HepG2 (cell line): ENCODE results near the gene U2AF1L4. TPM values are rescaled to one million over a fixed set of nuclear protein-coding genes. Genes with fewer than 3 reads are reported as not detected.

Experiments
- AGO1 ChIP-seq: fragments of 200-400 bp; formaldehyde crosslinking; IDR thresholded peaks from 2 replicates; pipeline ENCODE4 v1.6.1; 2017; ENCODE audit warnings: mild to moderate bottlenecking, low read depth, low read length, moderate library complexity; ENCODE audit not compliant: poor library complexity, severe bottlenecking
- ATRX ChIP-seq: sonication (generic); formaldehyde crosslinking; IDR thresholded peaks from 2 replicates; pipeline ENCODE4 v1.4.0; 2020; ENCODE audit warnings: missing genetic modification reagents, borderline replicate concordance
- DNMT3B ChIP-seq: conservative IDR thresholded peaks from 2 replicates; pipeline ENCODE4 v1.6.1; 2016; ENCODE audit warnings: missing biosample characterization, control low read depth
- HNF4A ChIP-seq: sonication (generic); formaldehyde crosslinking; IDR thresholded peaks from 2 replicates; pipeline ENCODE4 v1.4.0; 2020; ENCODE audit warnings: missing genetic modification reagents
- NFKBIZ ChIP-seq: IDR thresholded peaks from 2 replicates; pipeline ENCODE4 v1.6.1; 2018; ENCODE audit warnings: missing genetic modification reagents, missing compliant biosample characterization
- RAD21 ChIP-seq: fragments of 450-650 bp; formaldehyde crosslinking; IDR thresholded peaks from 2 replicates; pipeline ENCODE4 v1.5.0; 2020; ENCODE audit warnings: mild to moderate bottlenecking
- RBFOX2 ChIP-seq: fragments of 200-400 bp; formaldehyde crosslinking; IDR thresholded peaks from 2 replicates; pipeline ENCODE4 v1.6.1; 2017; ENCODE audit warnings: low read depth, mild to moderate bottlenecking, low read length
- SRSF9 ChIP-seq: fragments of 200-400 bp; formaldehyde crosslinking; IDR thresholded peaks from 2 replicates; pipeline ENCODE4 v1.6.1; 2018; ENCODE audit warnings: borderline replicate concordance, mild to moderate bottlenecking, low read depth, low read length; ENCODE audit not compliant: insufficient read depth, poor library complexity, severe bottlenecking
- ZBTB8A ChIP-seq: sonication (generic); formaldehyde crosslinking; IDR thresholded peaks from 2 replicates; pipeline ENCODE4 v1.4.0; 2020; ENCODE audit warnings: mild to moderate bottlenecking, low read depth, missing genetic modification reagents, borderline replicate concordance
- ZEB1 ChIP-seq: IDR thresholded peaks from 2 replicates; pipeline ENCODE4 v1.6.1; 2012; ENCODE audit warnings: mild to moderate bottlenecking, low read depth, inconsistent platforms; ENCODE audit not compliant: insufficient replicate concordance
- polyA plus RNA-seq, 8 experiments: library from polyadenylated mRNA; depleted of rRNA in 3 of 8; stranded (reverse) in 7 of 8; unstranded in 1 of 8; fragments of >200 nt; fragmentation: Illumina TruSeq in 4 of 8; extraction: Trizol in 4 of 8; gene quantifications; 2 replicates each; pipeline versions ENCODE4 v1.2.1 to v1.2.3, GENCODE V29; 2011 to 2016; ENCODE audit warnings: low read depth in 4 of 8, missing spikeins in 1 of 8, mixed read lengths in 1 of 8; ENCODE audit not compliant: insufficient read depth in 1 of 8
- total RNA-seq, 5 experiments: library from RNA; depleted of rRNA; stranded (reverse); fragments of >200 nt; fragmentation: Illumina TruSeq; extraction: Trizol; gene quantifications; 2 replicates each; pipeline ENCODE4 v1.2.3, GENCODE V29; 2016; ENCODE audit warnings: low read depth in 1 of 5
- TF ChIP-seq, protein P1 (sequence below): sonication (generic); formaldehyde crosslinking; IDR thresholded peaks from one replicate; pipeline ENCODE4 v1.5.1; 2020; ENCODE audit warnings: mild to moderate bottlenecking, missing genetic modification reagents; ENCODE audit errors: not compliant biosample characterization
- TF ChIP-seq, protein P2 (sequence below): sonication (generic); formaldehyde crosslinking; IDR thresholded peaks from 2 replicates; pipeline ENCODE4 v1.8.0; 2023; ENCODE audit warnings: mild to moderate bottlenecking, missing genetic modification reagents
- TF ChIP-seq, protein P3 (sequence below): sonication (generic); formaldehyde crosslinking; IDR thresholded peaks from 2 replicates; pipeline ENCODE4 v1.4.0; 2020; ENCODE audit warnings: missing genetic modification reagents
- TF ChIP-seq, protein P4 (sequence below): sonication (generic); formaldehyde crosslinking; IDR thresholded peaks from 2 replicates; pipeline ENCODE4 v1.5.0; 2020; ENCODE audit warnings: missing genetic modification reagents
- TF ChIP-seq, protein P5 (sequence below): IDR thresholded peaks from 2 replicates; pipeline ENCODE4 v1.6.1; 2016; ENCODE audit warnings: low read depth, borderline replicate concordance

The U2AF1L4 gene
- total and polyA plus RNA-seq, 2 of the 13 experiments (the other 11 are each of a cell fraction or from before 2014, with no cell fraction given), result 7.9 to 15.4 TPM

DNA sequence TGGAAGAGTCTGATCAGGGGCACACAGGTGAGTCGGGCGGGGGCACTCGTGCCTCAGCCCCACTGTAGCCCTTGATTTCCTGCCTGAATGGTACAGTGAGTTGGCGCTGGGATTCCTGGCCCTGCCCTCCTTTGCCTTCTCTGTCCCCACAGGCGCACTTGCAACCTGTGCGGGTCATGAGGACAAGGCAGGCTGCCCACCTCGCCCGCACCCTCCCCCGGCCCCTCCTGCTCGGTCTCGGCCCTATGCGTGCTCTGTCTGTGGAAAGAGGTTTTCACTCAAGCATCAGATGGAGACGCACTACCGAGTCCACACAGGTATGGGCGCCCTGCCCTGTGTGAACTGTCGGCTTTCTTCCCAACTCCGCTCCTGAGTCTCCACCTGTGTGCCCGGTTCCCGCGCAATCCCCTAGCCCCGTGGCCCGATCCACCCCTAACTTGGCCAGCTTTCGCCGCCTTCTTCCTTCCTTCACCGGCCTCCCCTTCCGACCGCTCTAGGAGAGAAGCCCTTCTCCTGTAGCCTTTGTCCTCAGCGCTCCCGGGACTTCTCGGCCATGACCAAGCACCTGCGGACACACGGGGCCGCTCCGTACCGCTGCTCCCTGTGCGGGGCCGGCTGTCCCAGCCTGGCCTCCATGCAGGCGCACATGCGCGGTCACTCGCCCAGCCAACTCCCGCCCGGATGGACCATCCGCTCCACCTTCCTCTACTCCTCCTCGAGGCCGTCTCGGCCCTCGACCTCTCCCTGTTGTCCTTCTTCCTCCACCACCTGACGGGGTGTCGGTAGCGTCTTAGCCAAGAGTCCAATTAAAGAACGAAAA, 29.0 kb downstream of the U2AF1L4 start (continued):
- TF ChIP-seq HNF4A (CRISPR knock-in tag), result no peak
- TF ChIP-seq ATRX (CRISPR knock-in tag), result no peak
- TF ChIP-seq AGO1, result no peak
- TF ChIP-seq, protein P1, sequence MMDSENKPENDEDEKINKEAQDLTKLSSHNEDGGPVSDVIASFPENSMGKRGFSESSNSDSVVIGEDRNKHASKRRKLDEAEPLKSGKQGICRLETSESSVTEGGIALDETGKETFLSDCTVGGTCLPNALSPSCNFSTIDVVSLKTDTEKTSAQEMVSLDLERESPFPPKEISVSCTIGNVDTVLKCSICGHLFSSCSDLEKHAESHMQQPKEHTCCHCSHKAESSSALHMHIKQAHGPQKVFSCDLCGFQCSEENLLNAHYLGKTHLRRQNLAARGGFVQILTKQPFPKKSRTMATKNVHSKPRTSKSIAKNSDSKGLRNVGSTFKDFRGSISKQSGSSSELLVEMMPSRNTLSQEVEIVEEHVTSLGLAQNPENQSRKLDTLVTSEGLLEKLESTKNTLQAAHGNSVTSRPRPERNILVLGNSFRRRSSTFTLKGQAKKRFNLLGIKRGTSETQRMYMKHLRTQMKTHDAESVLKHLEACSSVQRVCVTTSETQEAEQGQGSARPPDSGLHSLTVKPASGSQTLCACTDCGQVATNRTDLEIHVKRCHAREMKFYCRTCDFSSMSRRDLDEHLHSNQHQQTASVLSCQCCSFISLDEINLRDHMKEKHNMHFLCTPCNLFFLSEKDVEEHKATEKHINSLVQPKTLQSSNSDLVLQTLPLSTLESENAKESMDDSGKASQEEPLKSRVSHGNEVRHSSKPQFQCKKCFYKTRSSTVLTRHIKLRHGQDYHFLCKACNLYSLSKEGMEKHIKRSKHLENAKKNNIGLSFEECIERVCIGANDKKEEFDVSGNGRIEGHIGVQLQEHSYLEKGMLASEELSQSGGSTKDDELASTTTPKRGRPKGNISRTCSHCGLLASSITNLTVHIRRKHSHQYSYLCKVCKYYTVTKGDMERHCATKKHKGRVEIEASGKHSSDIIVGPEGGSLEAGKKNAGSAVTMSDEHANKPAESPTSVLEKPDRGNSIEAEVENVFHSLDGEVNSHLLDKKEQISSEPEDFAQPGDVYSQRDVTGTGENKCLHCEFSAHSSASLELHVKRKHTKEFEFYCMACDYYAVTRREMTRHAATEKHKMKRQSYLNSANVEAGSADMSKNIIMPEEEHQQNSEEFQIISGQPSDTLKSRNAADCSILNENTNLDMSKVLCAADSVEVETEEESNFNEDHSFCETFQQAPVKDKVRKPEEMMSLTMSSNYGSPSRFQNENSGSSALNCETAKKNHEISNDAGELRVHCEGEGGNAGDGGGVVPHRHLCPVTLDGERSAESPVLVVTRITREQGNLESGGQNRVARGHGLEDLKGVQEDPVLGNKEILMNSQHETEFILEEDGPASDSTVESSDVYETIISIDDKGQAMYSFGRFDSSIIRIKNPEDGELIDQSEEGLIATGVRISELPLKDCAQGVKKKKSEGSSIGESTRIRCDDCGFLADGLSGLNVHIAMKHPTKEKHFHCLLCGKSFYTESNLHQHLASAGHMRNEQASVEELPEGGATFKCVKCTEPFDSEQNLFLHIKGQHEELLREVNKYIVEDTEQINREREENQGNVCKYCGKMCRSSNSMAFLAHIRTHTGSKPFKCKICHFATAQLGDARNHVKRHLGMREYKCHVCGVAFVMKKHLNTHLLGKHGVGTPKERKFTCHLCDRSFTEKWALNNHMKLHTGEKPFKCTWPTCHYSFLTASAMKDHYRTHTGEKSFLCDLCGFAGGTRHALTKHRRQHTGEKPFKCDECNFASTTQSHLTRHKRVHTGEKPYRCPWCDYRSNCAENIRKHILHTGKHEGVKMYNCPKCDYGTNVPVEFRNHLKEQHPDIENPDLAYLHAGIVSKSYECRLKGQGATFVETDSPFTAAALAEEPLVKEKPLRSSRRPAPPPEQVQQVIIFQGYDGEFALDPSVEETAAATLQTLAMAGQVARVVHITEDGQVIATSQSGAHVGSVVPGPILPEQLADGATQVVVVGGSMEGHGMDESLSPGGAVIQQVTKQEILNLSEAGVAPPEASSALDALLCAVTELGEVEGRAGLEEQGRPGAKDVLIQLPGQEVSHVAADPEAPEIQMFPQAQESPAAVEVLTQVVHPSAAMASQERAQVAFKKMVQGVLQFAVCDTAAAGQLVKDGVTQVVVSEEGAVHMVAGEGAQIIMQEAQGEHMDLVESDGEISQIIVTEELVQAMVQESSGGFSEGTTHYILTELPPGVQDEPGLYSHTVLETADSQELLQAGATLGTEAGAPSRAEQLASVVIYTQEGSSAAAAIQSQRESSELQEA, result no peak
- TF ChIP-seq SRSF9, result no peak
- TF ChIP-seq, protein P2, sequence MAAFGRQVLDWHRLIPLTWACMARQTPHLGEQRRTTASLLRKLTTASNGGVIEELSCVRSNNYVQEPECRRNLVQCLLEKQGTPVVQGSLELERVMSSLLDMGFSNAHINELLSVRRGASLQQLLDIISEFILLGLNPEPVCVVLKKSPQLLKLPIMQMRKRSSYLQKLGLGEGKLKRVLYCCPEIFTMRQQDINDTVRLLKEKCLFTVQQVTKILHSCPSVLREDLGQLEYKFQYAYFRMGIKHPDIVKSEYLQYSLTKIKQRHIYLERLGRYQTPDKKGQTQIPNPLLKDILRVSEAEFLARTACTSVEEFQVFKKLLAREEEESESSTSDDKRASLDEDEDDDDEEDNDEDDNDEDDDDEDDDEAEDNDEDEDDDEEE (CRISPR knock-in tag), result peak; percentile 72; the same call in 1 of the 2 replicates
- TF ChIP-seq ZBTB8A, result no peak
- no peak for TF ChIP-seq RAD21 (CRISPR knock-in tag)
- TF ChIP-seq, protein P3, sequence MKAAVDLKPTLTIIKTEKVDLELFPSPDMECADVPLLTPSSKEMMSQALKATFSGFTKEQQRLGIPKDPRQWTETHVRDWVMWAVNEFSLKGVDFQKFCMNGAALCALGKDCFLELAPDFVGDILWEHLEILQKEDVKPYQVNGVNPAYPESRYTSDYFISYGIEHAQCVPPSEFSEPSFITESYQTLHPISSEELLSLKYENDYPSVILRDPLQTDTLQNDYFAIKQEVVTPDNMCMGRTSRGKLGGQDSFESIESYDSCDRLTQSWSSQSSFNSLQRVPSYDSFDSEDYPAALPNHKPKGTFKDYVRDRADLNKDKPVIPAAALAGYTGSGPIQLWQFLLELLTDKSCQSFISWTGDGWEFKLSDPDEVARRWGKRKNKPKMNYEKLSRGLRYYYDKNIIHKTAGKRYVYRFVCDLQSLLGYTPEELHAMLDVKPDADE (CRISPR knock-in tag), result no peak
- no peak for TF ChIP-seq NFKBIZ (CRISPR knock-in tag)
- TF ChIP-seq, protein P4, sequence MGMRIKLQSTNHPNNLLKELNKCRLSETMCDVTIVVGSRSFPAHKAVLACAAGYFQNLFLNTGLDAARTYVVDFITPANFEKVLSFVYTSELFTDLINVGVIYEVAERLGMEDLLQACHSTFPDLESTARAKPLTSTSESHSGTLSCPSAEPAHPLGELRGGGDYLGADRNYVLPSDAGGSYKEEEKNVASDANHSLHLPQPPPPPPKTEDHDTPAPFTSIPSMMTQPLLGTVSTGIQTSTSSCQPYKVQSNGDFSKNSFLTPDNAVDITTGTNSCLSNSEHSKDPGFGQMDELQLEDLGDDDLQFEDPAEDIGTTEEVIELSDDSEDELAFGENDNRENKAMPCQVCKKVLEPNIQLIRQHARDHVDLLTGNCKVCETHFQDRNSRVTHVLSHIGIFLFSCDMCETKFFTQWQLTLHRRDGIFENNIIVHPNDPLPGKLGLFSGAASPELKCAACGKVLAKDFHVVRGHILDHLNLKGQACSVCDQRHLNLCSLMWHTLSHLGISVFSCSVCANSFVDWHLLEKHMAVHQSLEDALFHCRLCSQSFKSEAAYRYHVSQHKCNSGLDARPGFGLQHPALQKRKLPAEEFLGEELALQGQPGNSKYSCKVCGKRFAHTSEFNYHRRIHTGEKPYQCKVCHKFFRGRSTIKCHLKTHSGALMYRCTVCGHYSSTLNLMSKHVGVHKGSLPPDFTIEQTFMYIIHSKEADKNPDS, result no peak
- TF ChIP-seq RBFOX2, result peak; percentile 45; the same call in 1 of the 2 replicates
- no peak for TF ChIP-seq DNMT3B (CRISPR knock-in tag)
- TF ChIP-seq, protein P5, sequence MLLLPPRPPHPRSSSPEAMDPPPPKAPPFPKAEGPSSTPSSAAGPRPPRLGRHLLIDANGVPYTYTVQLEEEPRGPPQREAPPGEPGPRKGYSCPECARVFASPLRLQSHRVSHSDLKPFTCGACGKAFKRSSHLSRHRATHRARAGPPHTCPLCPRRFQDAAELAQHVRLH (CRISPR knock-in tag), result no peak
- peak; percentile 15 for TF ChIP-seq ZEB1
